Natural killer cell (primary cell): ENCODE data around the gene MAPK1. TPM values are rescaled to one million over a fixed set of nuclear protein-coding genes. Genes with fewer than 3 reads are reported as not detected.
"Not testable (repeated sequence)": the region's sequence is repeated elsewhere in the genome, so short reads cannot be mapped to it uniquely, and the experiment has no call there.

ENCODE experiments used
- ATAC-seq, 3 donors: fragments of 150-1000 bp in 2 of 3; fragments of 200-7000 bp in 1 of 3; cut with Tn5 transposase; 1 replicate in 1 of 3; 2 replicates in 2 of 3; pipeline ENCODE4 v1.10.0; 2021; ENCODE audit warnings: mild to moderate bottlenecking in 2 of 3, moderate library complexity in 2 of 3
- DNase-seq, 2 donors: peaks; one replicate each; pipeline versions ENCODE4 v3.0.0 to v3.0.0-alpha.2; 2013 to 2021; ENCODE audit warnings: mixed read lengths in 1 of 2
- H3K27ac ChIP-seq: one replicate; pipeline ENCODE4 v1.5.1; 2013; ENCODE audit warnings: mild to moderate bottlenecking, low read length
- H3K27me3 ChIP-seq: one replicate; pipeline ENCODE4 v1.6.1; 2013; ENCODE audit warnings: low read length; ENCODE audit not compliant: control insufficient read depth, insufficient read depth
- H3K36me3 ChIP-seq: one replicate; pipeline ENCODE4 v1.6.1; 2013; ENCODE audit warnings: low read length; ENCODE audit not compliant: control insufficient read depth, insufficient read depth
- H3K4me1 ChIP-seq: one replicate; pipeline ENCODE4 v1.6.1; 2013; ENCODE audit warnings: low read length; ENCODE audit not compliant: control insufficient read depth, insufficient read depth
- H3K4me3 ChIP-seq: one replicate; pipeline ENCODE4 v1.5.1; 2013; ENCODE audit warnings: low read length
- H3K9me3 ChIP-seq: one replicate; pipeline ENCODE4 v1.6.1; 2013; ENCODE audit warnings: low read length; ENCODE audit not compliant: control insufficient read depth, insufficient read depth
- H3K27ac Mint-ChIP-seq, 2 donors: one replicate each; pipeline ENCODE4 v1.8.0; 2022; ENCODE audit warnings: mild to moderate bottlenecking in 2 of 2, mixed read lengths in 2 of 2, moderate library complexity in 1 of 2
- H3K27me3 Mint-ChIP-seq, 2 donors: one replicate each; pipeline ENCODE4 v1.8.0; 2022; ENCODE audit warnings: low read depth in 2 of 2, mixed read lengths in 2 of 2
- H3K36me3 Mint-ChIP-seq: one replicate; pipeline ENCODE4 v1.8.0; 2022; ENCODE audit warnings: mixed read lengths
- H3K4me1 Mint-ChIP-seq, 2 donors: one replicate each; pipeline ENCODE4 v1.8.0; 2022; ENCODE audit warnings: mixed read lengths in 2 of 2
- H3K4me3 Mint-ChIP-seq: one replicate; pipeline ENCODE4 v1.8.0; 2022; ENCODE audit warnings: mild to moderate bottlenecking, moderate library complexity, mixed read lengths
- H3K9me3 Mint-ChIP-seq, 2 donors: one replicate each; pipeline ENCODE4 v1.8.0; 2022; ENCODE audit warnings: mixed read lengths in 2 of 2
- WGBS: methylation state at CpG from one replicate; pipeline ENCODE4 v1.1.7; 2013; ENCODE audit warnings: missing lambda C conversion rate; ENCODE audit not compliant: insufficient coverage; 5-methylcytosine and 5-hydroxymethylcytosine counted together
- intact Hi-C: fragments of 100-400 bp; cut with micrococcal nuclease; formaldehyde crosslinking; loops from one replicate; pipeline ENCODE4 v1.14.2; 2022
- total RNA-seq, 4 donors: library from RNA; stranded (reverse); fragments of 120-200 nt in 1 of 4; gene quantifications; one replicate each; pipeline versions ENCODE4 v1.2.3 to v1.2.4, GENCODE V29; 2013 to 2022
- TF ChIP-seq, protein P1 (sequence below): fragments of 200-600 bp; IDR thresholded peaks from one replicate; pipeline ENCODE4 v1.8.0; 2022; ENCODE audit warnings: antibody characterized with exemption

The MAPK1 gene
- total RNA-seq, 3 donors from 2014 or later (not counting 1 experiment from before 2014, with no cell fraction given): 189 to 246 (median 214) TPM

GRCh38 chr22:21730535-21731308, 136.7 kb downstream of the MAPK1 start:
- Mint-ChIP-seq H3K27me3 (no peaks in the 10 kb centered on the region), H3K27ac (peak overlapping the region in 1 of 2 donors; percentile 81), H3K4me3 (no peak overlapping the region), H3K9me3 (no peaks in the 10 kb centered on the region), H3K36me3 (no peaks in the 10 kb centered on the region), H3K4me1 (peaks cover 62 to 64% of the 10 kb centered on the region in 2 donors)
- TF ChIP-seq, protein P1, sequence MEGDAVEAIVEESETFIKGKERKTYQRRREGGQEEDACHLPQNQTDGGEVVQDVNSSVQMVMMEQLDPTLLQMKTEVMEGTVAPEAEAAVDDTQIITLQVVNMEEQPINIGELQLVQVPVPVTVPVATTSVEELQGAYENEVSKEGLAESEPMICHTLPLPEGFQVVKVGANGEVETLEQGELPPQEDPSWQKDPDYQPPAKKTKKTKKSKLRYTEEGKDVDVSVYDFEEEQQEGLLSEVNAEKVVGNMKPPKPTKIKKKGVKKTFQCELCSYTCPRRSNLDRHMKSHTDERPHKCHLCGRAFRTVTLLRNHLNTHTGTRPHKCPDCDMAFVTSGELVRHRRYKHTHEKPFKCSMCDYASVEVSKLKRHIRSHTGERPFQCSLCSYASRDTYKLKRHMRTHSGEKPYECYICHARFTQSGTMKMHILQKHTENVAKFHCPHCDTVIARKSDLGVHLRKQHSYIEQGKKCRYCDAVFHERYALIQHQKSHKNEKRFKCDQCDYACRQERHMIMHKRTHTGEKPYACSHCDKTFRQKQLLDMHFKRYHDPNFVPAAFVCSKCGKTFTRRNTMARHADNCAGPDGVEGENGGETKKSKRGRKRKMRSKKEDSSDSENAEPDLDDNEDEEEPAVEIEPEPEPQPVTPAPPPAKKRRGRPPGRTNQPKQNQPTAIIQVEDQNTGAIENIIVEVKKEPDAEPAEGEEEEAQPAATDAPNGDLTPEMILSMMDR: no peak
- intact Hi-C loops: no loop called here
- DNase-seq: no peak
- Histone ChIP-seq H3K9me3 (no peaks in the 10 kb centered on the region), H3K27me3 (no peaks in the 10 kb centered on the region), H3K4me1 (peaks cover 48% of the 10 kb centered on the region), H3K4me3 (no peak overlapping the region), H3K27ac (no peak overlapping the region), H3K36me3 (peaks cover 16% of the 10 kb centered on the region)
- ATAC-seq: no peak
- 95% methylated on average over 9 of the region's 9 CpGs for WGBS

DNA sequence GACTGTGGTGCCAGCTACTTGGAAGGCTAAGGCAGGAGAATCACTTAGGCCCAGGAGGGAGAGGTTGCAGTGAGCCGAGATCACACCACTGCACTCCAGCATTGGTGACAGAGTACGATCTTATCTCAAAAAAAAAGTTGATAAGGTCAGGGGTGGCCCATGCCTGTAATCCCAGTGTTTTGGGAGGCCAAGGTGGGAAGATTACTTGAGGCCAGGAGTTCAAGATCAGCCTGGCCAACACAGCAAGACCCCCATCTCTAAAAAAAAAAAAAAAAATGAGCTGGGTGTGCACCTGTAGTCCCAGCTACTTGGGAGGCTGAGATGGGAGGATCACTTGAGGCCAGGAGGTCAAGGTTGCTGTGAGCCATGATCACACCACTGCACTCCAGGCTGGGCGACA, 138.3 kb downstream of the MAPK1 start:
- H3K4me3 Mint-ChIP-seq, H3K9me3 Mint-ChIP-seq, H3K4me3 ChIP-seq, intact Hi-C loops, H3K36me3 Mint-ChIP-seq, H3K27ac ChIP-seq, H3K27me3 Mint-ChIP-seq, ATAC-seq, DNase-seq, H3K27ac Mint-ChIP-seq, H3K27me3 ChIP-seq, H3K9me3 ChIP-seq: not testable (repeated sequence)
- peaks cover 52 to 53% of the 10 kb centered on the region in 2 donors for H3K4me1 Mint-ChIP-seq
- 96% methylated on average over 2 of the region's 3 CpGs for WGBS
- Histone ChIP-seq H3K4me1 (peaks cover 41% of the 10 kb centered on the region), H3K36me3 (peaks cover 16% of the 10 kb centered on the region)

- Mint-ChIP-seq H3K4me3 (no peak overlapping the region), H3K36me3 (no peaks in the 10 kb centered on the region), H3K27ac (no peak overlapping the region), H3K27me3 (no peaks in the 10 kb centered on the region), H3K4me1 (peaks cover 42 to 44% of the 10 kb centered on the region in 2 donors), H3K9me3 (no peaks in the 10 kb centered on the region)
- Histone ChIP-seq H3K27ac (no peak overlapping the region), H3K4me3 (no peak overlapping the region), H3K27me3 (no peaks in the 10 kb centered on the region), H3K9me3 (no peaks in the 10 kb centered on the region), H3K4me1 (peaks cover 33% of the 10 kb centered on the region), H3K36me3 (peaks cover 16% of the 10 kb centered on the region)
- 88% methylated on average over 12 of the region's 12 CpGs for WGBS
- intact Hi-C loops: no loop called here
- DNase-seq (no peak), ATAC-seq (no peak)
- TF ChIP-seq, protein P1: no peak
Measured at GRCh38 chr22:21728270-21728669, 139.2 kb downstream of the MAPK1 start.

GRCh38 chr22:21727768-21728167, 139.7 kb downstream of the MAPK1 start:
- Mint-ChIP-seq H3K27ac (peak overlapping the region in 1 of 2 donors; percentile 60), H3K9me3 (no peaks in the 10 kb centered on the region), H3K4me3 (no peak overlapping the region), H3K36me3 (no peaks in the 10 kb centered on the region), H3K4me1 (peaks cover 41 to 42% of the 10 kb centered on the region in 2 donors), H3K27me3 (no peaks in the 10 kb centered on the region)
- 95% methylated on average over 9 of the region's 10 CpGs for WGBS
- Histone ChIP-seq H3K36me3 (peaks cover 16% of the 10 kb centered on the region), H3K4me1 (peaks cover 28% of the 10 kb centered on the region), H3K27ac (no peak overlapping the region), H3K4me3 (no peak overlapping the region), H3K27me3 (no peaks in the 10 kb centered on the region), H3K9me3 (no peaks in the 10 kb centered on the region)
- no peak for ATAC-seq
- intact Hi-C loops: no loop called here
- no peak for DNase-seq
- TF ChIP-seq, protein P1: no peak
